HepG2 (cell line): Measurements from ENCODE around the gene LEMD1. TPM values are rescaled to one million over a fixed set of nuclear protein-coding genes. Genes with fewer than 3 reads are reported as not detected.

Experiments
- CENPBD1 ChIP-seq: sonication (generic); formaldehyde crosslinking; IDR thresholded peaks from 2 replicates; pipeline ENCODE4 v1.8.0; 2022; ENCODE audit warnings: missing genetic modification reagents, low read depth, mild to moderate bottlenecking, borderline replicate concordance
- DPF2 ChIP-seq: sonication (generic); formaldehyde crosslinking; IDR thresholded peaks from 2 replicates; pipeline ENCODE4 v1.4.0; 2020; ENCODE audit warnings: mild to moderate bottlenecking, low read depth, missing genetic modification reagents, borderline replicate concordance
- ELF3 ChIP-seq: IDR thresholded peaks from 2 replicates; pipeline ENCODE4 v1.6.1; 2016; ENCODE audit warnings: missing genetic modification reagents, missing compliant biosample characterization
- HNF4A ChIP-seq: sonication (generic); formaldehyde crosslinking; IDR thresholded peaks from 2 replicates; pipeline ENCODE4 v1.4.0; 2020; ENCODE audit warnings: missing genetic modification reagents
- HNRNPLL ChIP-seq: fragments of 200-400 bp; formaldehyde crosslinking; IDR thresholded peaks from 2 replicates; pipeline ENCODE4 v1.6.1; 2017; ENCODE audit warnings: mild to moderate bottlenecking, low read depth, low read length; ENCODE audit not compliant: poor library complexity, severe bottlenecking
- MED13 ChIP-seq: sonication (generic); formaldehyde crosslinking; IDR thresholded peaks from 2 replicates; pipeline ENCODE4 v1.5.0; 2020; ENCODE audit warnings: missing genetic modification reagents
- RFX3 ChIP-seq: IDR thresholded peaks from 2 replicates; pipeline ENCODE4 v1.6.1; 2016; ENCODE audit warnings: missing biosample characterization, missing genetic modification reagents
- SETDB1 ChIP-seq: sonication (generic); formaldehyde crosslinking; IDR thresholded peaks from 2 replicates; pipeline ENCODE4 v1.5.1; 2020; ENCODE audit warnings: missing genetic modification reagents, mild to moderate bottlenecking, borderline replicate concordance
- SNAI1 ChIP-seq: sonication (generic); formaldehyde crosslinking; IDR thresholded peaks from 2 replicates; pipeline ENCODE4 v1.5.0; 2020; ENCODE audit warnings: mild to moderate bottlenecking, missing genetic modification reagents, borderline replicate concordance
- WIZ ChIP-seq: sonication (generic); formaldehyde crosslinking; IDR thresholded peaks from 2 replicates; pipeline ENCODE4 v1.5.1; 2020; ENCODE audit warnings: mild to moderate bottlenecking, missing genetic modification reagents
- ZNF232 ChIP-seq: sonication (generic); formaldehyde crosslinking; IDR thresholded peaks from 2 replicates; pipeline ENCODE4 v1.4.0; 2020; ENCODE audit warnings: missing genetic modification reagents, borderline replicate concordance
- ZNF296 ChIP-seq: sonication (generic); formaldehyde crosslinking; conservative IDR thresholded peaks from 2 replicates; pipeline ENCODE4 v1.5.0; 2020; ENCODE audit warnings: mild to moderate bottlenecking, missing genetic modification reagents
- ZNF644 ChIP-seq: IDR thresholded peaks from 2 replicates; pipeline ENCODE4 v1.6.1; 2016; ENCODE audit warnings: low read depth
- ZNF674 ChIP-seq: sonication (generic); formaldehyde crosslinking; IDR thresholded peaks from 2 replicates; pipeline ENCODE4 v1.5.0; 2020; ENCODE audit warnings: low read depth, mild to moderate bottlenecking, missing genetic modification reagents
- ZNF773 ChIP-seq: sonication (generic); formaldehyde crosslinking; IDR thresholded peaks from 2 replicates; pipeline ENCODE4 v1.4.0; 2020; ENCODE audit warnings: missing genetic modification reagents, borderline replicate concordance
- ZNF839 ChIP-seq: sonication (generic); formaldehyde crosslinking; IDR thresholded peaks from 2 replicates; pipeline ENCODE4 v1.4.0; 2020; ENCODE audit warnings: missing genetic modification reagents, mild to moderate bottlenecking, borderline replicate concordance
- polyA plus RNA-seq, 8 experiments: library from polyadenylated mRNA; depleted of rRNA in 3 of 8; stranded (reverse) in 7 of 8; unstranded in 1 of 8; fragments of >200 nt; fragmentation: Illumina TruSeq in 4 of 8; extraction: Trizol in 4 of 8; gene quantifications; 2 replicates each; pipeline versions ENCODE4 v1.2.1 to v1.2.3, GENCODE V29; 2011 to 2016; ENCODE audit warnings: low read depth in 4 of 8, missing spikeins in 1 of 8, mixed read lengths in 1 of 8; ENCODE audit not compliant: insufficient read depth in 1 of 8
- total RNA-seq, 5 experiments: library from RNA; depleted of rRNA; stranded (reverse); fragments of >200 nt; fragmentation: Illumina TruSeq; extraction: Trizol; gene quantifications; 2 replicates each; pipeline ENCODE4 v1.2.3, GENCODE V29; 2016; ENCODE audit warnings: low read depth in 1 of 5
- TF ChIP-seq, protein P1 (sequence below): sonication (generic); formaldehyde crosslinking; IDR thresholded peaks from 2 replicates; pipeline ENCODE4 v1.4.0; 2020; ENCODE audit warnings: missing genetic modification reagents
- TF ChIP-seq, protein P2 (sequence below), 2 experiments: fragments of 450-650 bp in 1 of 2; sonication (generic) in 1 of 2; formaldehyde crosslinking; IDR thresholded peaks; 2 replicates each; pipeline versions ENCODE4 v1.5.0 to v1.8.0; 2020 to 2022; ENCODE audit warnings: mild to moderate bottlenecking in 1 of 2, missing genetic modification reagents in 1 of 2
- TF ChIP-seq, protein P3 (sequence below): fragments of 450-650 bp; IDR thresholded peaks from 2 replicates; pipeline ENCODE4 v1.6.1; 2017

The LEMD1 gene
- total and polyA plus RNA-seq, 2 of the 13 experiments (the other 11 are each of a cell fraction or from before 2014, with no cell fraction given), result 1.4 to 2.3 TPM

DNA sequence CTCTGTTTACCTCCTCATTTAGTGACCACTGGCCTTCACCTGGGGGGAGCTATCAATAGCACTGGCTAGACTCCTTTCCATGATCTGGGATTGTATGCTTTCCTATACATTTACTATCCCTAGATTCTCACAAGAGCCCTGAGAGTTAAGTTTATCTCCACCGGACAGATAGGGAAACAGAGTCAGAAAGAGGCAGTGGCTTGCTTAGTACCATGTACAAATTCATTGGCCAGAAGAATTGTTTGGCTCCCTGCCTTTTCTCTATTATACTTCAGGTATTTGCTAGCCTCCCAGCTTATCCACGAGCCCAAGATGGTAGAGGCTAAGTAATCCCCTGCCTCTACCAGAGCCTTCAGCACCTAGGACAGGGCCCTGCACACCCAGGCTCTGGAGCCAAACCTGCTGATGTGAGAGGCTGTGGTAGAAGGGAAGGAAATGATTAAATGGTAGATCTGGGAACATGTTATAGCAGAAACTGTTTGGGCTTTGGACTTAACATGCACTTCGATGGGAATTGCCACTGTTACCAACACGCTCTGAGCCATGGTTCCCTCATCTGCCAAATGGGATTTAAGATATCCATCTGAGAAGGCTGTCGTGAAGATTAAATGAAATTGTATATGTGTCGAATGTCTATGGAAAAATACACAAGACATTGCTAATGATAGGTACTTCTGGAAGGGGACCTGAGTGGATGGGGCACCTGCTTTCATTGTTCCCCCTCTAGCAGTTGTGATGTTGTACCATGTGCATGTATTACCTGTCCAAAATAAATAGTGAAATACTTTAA is 37.1 kb upstream of the LEMD1 start (continued):
- TF ChIP-seq WIZ (CRISPR knock-in tag) (peak; percentile 85; the same call in 1 of the 2 replicates), ZNF644 (CRISPR knock-in tag) (0 out of 2 replicates have a peak, but pooled peaks have one; percentile 70), ELF3 (CRISPR knock-in tag) (peak; percentile 43; the same call in 1 of the 2 replicates), ZNF839 (CRISPR knock-in tag) (no peak), ZNF674 (CRISPR knock-in tag) (no peak), SETDB1 (CRISPR knock-in tag) (no peak), RFX3 (no peak), ZNF232 (peak; percentile 68; the same call in 1 of the 2 replicates), CENPBD1 (no peak), MED13 (CRISPR knock-in tag) (no peak), HNRNPLL (no peak), ZNF296 (CRISPR knock-in tag) (no peak), SNAI1 (no peak), HNF4A (CRISPR knock-in tag) (no peak), ZNF773 (CRISPR knock-in tag) (no peak), DPF2 (CRISPR knock-in tag) (no peak)
- TF ChIP-seq, protein P1, sequence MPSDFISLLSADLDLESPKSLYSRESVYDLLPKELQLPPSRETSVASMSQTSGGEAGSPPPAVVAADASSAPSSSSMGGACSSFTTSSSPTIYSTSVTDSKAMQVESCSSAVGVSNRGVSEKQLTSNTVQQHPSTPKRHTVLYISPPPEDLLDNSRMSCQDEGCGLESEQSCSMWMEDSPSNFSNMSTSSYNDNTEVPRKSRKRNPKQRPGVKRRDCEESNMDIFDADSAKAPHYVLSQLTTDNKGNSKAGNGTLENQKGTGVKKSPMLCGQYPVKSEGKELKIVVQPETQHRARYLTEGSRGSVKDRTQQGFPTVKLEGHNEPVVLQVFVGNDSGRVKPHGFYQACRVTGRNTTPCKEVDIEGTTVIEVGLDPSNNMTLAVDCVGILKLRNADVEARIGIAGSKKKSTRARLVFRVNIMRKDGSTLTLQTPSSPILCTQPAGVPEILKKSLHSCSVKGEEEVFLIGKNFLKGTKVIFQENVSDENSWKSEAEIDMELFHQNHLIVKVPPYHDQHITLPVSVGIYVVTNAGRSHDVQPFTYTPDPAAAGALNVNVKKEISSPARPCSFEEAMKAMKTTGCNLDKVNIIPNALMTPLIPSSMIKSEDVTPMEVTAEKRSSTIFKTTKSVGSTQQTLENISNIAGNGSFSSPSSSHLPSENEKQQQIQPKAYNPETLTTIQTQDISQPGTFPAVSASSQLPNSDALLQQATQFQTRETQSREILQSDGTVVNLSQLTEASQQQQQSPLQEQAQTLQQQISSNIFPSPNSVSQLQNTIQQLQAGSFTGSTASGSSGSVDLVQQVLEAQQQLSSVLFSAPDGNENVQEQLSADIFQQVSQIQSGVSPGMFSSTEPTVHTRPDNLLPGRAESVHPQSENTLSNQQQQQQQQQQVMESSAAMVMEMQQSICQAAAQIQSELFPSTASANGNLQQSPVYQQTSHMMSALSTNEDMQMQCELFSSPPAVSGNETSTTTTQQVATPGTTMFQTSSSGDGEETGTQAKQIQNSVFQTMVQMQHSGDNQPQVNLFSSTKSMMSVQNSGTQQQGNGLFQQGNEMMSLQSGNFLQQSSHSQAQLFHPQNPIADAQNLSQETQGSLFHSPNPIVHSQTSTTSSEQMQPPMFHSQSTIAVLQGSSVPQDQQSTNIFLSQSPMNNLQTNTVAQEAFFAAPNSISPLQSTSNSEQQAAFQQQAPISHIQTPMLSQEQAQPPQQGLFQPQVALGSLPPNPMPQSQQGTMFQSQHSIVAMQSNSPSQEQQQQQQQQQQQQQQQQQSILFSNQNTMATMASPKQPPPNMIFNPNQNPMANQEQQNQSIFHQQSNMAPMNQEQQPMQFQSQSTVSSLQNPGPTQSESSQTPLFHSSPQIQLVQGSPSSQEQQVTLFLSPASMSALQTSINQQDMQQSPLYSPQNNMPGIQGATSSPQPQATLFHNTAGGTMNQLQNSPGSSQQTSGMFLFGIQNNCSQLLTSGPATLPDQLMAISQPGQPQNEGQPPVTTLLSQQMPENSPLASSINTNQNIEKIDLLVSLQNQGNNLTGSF, result 0 out of 2 replicates have a peak, but pooled peaks have one; percentile 62
- TF ChIP-seq, protein P2, sequence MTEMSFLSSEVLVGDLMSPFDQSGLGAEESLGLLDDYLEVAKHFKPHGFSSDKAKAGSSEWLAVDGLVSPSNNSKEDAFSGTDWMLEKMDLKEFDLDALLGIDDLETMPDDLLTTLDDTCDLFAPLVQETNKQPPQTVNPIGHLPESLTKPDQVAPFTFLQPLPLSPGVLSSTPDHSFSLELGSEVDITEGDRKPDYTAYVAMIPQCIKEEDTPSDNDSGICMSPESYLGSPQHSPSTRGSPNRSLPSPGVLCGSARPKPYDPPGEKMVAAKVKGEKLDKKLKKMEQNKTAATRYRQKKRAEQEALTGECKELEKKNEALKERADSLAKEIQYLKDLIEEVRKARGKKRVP (CRISPR knock-in tag; IDR thresholded peaks at IDR 0.05), result no peak
- TF ChIP-seq, protein P3, sequence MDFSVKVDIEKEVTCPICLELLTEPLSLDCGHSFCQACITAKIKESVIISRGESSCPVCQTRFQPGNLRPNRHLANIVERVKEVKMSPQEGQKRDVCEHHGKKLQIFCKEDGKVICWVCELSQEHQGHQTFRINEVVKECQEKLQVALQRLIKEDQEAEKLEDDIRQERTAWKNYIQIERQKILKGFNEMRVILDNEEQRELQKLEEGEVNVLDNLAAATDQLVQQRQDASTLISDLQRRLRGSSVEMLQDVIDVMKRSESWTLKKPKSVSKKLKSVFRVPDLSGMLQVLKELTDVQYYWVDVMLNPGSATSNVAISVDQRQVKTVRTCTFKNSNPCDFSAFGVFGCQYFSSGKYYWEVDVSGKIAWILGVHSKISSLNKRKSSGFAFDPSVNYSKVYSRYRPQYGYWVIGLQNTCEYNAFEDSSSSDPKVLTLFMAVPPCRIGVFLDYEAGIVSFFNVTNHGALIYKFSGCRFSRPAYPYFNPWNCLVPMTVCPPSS, result no peak
